Measurements from ENCODE around the gene HOXC13.
A peak's percentile ranks its signal among the peaks of the same experiment; 100 is the strongest.

Gene HOXC13

GRCh38 chr12:53992377-53992889 is 53.8 kb downstream of the HOXC13 start:
- no peaks in the 10 kb centered on the region for H3K9me2 ChIP-seq (replicated peaks; ENCODE audit: control insufficient read depth, low read length)
- H3K36me3 ChIP-seq (ENCODE audit: control insufficient read depth, low read length), result no peaks in the 10 kb centered on the region
- H4K20me1 ChIP-seq (ENCODE audit: control insufficient read depth, insufficient read depth, low read depth, low read length), result peaks cover 6% of the 10 kb centered on the region; the same call in 1 of the 2 replicates
- no peak overlapping the region for H3K4me3 ChIP-seq (ENCODE audit: low read length)
- no peaks in the 10 kb centered on the region for H3K9me3 ChIP-seq (ENCODE audit: control insufficient read depth, insufficient read depth, low read length)
- H3K4me2 ChIP-seq (ENCODE audit: low read length), result no peak overlapping the region
- H3K4me1 ChIP-seq (ENCODE audit: control insufficient read depth, low read length), result peaks cover 45% of the 10 kb centered on the region
- H3K27me3 ChIP-seq (ENCODE audit: control insufficient read depth, low read length), result peaks cover 98% of the 10 kb centered on the region
- no peaks in the 10 kb centered on the region for H3K79me2 ChIP-seq (ENCODE audit: control insufficient read depth, low read length)
- H3F3A ChIP-seq (ENCODE audit: control insufficient read depth, insufficient read depth), result 0 out of 2 replicates have a peak, but pooled peaks cover 2% of the 10 kb centered on the region
- no peak overlapping the region for H3K27ac ChIP-seq (ENCODE audit: low read depth, low read length)
- no peak; the same call in 1 of the 2 replicates for TF ChIP-seq EZH2phosphoT487 (IDR thresholded peaks at IDR 0.05; ENCODE audit: borderline replicate concordance, low read length)
- TF ChIP-seq, protein P1, sequence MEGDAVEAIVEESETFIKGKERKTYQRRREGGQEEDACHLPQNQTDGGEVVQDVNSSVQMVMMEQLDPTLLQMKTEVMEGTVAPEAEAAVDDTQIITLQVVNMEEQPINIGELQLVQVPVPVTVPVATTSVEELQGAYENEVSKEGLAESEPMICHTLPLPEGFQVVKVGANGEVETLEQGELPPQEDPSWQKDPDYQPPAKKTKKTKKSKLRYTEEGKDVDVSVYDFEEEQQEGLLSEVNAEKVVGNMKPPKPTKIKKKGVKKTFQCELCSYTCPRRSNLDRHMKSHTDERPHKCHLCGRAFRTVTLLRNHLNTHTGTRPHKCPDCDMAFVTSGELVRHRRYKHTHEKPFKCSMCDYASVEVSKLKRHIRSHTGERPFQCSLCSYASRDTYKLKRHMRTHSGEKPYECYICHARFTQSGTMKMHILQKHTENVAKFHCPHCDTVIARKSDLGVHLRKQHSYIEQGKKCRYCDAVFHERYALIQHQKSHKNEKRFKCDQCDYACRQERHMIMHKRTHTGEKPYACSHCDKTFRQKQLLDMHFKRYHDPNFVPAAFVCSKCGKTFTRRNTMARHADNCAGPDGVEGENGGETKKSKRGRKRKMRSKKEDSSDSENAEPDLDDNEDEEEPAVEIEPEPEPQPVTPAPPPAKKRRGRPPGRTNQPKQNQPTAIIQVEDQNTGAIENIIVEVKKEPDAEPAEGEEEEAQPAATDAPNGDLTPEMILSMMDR (IDR thresholded peaks at IDR 0.05; ENCODE audit: low read depth, low read length, poor library complexity, severe bottlenecking), result no peak

DNA sequence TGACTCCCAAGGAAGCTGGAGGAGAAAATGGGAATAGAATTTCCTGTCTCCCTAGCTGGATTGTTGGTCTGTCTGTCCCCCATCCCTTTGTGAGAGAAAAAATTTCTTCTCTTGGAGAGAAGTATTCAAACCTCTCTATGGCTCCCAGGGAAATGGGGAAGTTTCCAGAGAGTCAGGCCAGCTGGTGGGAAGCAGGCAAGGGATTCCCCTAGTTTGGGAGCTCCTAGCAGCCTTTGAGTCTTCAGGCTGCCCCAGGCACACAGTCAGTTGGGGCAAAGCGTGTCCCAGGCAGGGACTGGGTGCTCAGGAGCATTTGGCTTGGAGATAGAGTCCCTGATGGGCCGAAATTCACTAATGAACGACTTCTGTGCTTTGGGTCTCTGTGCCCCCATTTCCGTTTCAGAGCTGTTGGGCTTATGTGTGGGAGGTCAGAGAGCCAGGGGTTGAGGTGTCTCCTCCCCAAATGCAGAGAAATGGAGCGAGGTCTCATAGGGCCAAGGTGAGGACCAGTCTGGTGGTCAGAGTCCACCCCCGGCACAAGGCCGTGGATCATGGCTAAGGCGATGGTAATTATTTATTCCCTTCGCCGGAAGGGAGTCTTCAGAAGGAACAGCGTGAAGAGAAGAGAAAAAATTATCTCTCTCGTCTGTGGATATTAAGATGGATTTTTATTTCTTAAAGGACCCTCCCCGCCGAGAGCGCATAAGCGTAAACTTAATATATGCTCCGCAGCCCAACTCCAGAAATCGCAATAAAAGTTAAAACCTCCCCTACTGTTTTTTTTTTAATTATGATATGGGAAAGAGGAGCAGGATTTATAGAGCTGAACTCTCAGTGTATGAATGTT is 54.8 kb downstream of the HOXC13 start:
- no peaks in the 10 kb centered on the region for H3K9me2 ChIP-seq (replicated peaks; ENCODE audit: control insufficient read depth, low read length)
- peaks cover 5% of the 10 kb centered on the region; the same call in 1 of the 2 replicates for H4K20me1 ChIP-seq (ENCODE audit: control insufficient read depth, insufficient read depth, low read depth, low read length)
- no peak overlapping the region for H3K27ac ChIP-seq (ENCODE audit: low read depth, low read length)
- H3K9me3 ChIP-seq (ENCODE audit: control insufficient read depth, insufficient read depth, low read length), result no peaks in the 10 kb centered on the region
- no peaks in the 10 kb centered on the region for H3K79me2 ChIP-seq (ENCODE audit: control insufficient read depth, low read length)
- H3F3A ChIP-seq (ENCODE audit: control insufficient read depth, insufficient read depth), result 0 out of 2 replicates have a peak, but pooled peaks cover 2% of the 10 kb centered on the region
- no peak overlapping the region for H3K4me2 ChIP-seq (ENCODE audit: low read length)
- H3K36me3 ChIP-seq (ENCODE audit: control insufficient read depth, low read length), result no peaks in the 10 kb centered on the region
- H3K27me3 ChIP-seq (ENCODE audit: control insufficient read depth, low read length), result peaks cover 98% of the 10 kb centered on the region
- H3K4me1 ChIP-seq (ENCODE audit: control insufficient read depth, low read length), result peaks cover 35% of the 10 kb centered on the region
- TF ChIP-seq, protein P1 (IDR thresholded peaks at IDR 0.05; ENCODE audit: low read depth, low read length, poor library complexity, severe bottlenecking), result no peak
- TF ChIP-seq EZH2phosphoT487 (IDR thresholded peaks at IDR 0.05; ENCODE audit: borderline replicate concordance, low read length), result peak; percentile 85; the same call in 1 of the 2 replicates
- no peak overlapping the region for H3K4me3 ChIP-seq (ENCODE audit: low read length)

DNA sequence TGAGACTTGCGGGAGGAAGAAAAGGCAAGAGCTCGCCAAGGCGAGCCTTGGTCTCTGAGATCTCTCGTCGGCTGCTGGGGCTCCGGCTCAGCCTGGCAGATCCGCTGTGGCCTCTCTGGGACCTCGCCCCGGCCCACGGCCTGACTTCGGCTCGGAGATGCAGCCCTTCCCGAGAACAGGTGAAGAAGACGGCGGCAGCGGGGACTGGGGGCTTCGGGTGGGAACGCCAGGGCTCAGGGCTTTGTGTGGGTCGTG is 55.3 kb downstream of the HOXC13 start:
- no peaks in the 10 kb centered on the region for H3K9me2 ChIP-seq (replicated peaks; ENCODE audit: control insufficient read depth, low read length)
- no peak for TF ChIP-seq EZH2phosphoT487 (IDR thresholded peaks at IDR 0.05; ENCODE audit: borderline replicate concordance, low read length)
- TF ChIP-seq, protein P1 (IDR thresholded peaks at IDR 0.05; ENCODE audit: low read depth, low read length, poor library complexity, severe bottlenecking), result no peak
- no peaks in the 10 kb centered on the region for H3K79me2 ChIP-seq (ENCODE audit: control insufficient read depth, low read length)
- H4K20me1 ChIP-seq (ENCODE audit: control insufficient read depth, insufficient read depth, low read depth, low read length), result no peaks in the 10 kb centered on the region
- no peaks in the 10 kb centered on the region for H3K9me3 ChIP-seq (ENCODE audit: control insufficient read depth, insufficient read depth, low read length)
- H3K27ac ChIP-seq (ENCODE audit: low read depth, low read length), result no peak overlapping the region
- H3K4me2 ChIP-seq (ENCODE audit: low read length), result no peak overlapping the region
- H3K27me3 ChIP-seq (ENCODE audit: control insufficient read depth, low read length), result peaks cover 98% of the 10 kb centered on the region
- H3K4me3 ChIP-seq (ENCODE audit: low read length), result no peak overlapping the region
- H3K4me1 ChIP-seq (ENCODE audit: control insufficient read depth, low read length), result peaks cover 30% of the 10 kb centered on the region
- H3F3A ChIP-seq (ENCODE audit: control insufficient read depth, insufficient read depth), result 0 out of 2 replicates have a peak, but pooled peaks cover 2% of the 10 kb centered on the region
- H3K36me3 ChIP-seq (ENCODE audit: control insufficient read depth, low read length), result no peaks in the 10 kb centered on the region

Data from DOHH2 (cell line).